T47D (cell line): Measurements from ENCODE around the gene MAN2C1.
"Not testable (repeated sequence)": the region's sequence is repeated elsewhere in the genome, so short reads cannot be mapped to it uniquely, and the experiment has no call there.

Experiments used
- DNase-seq, 2 experiments: peaks; one replicate each; pipeline versions ENCODE4 v3.0.0 to v3.0.0-alpha.2; 2011 to 2012; ENCODE audit warnings: low read depth in 1 of 2, low spot score in 1 of 2
- JUND ChIP-seq: IDR thresholded peaks from 2 replicates; pipeline ENCODE4 v1.6.1; 2012; ENCODE audit warnings: low read depth
- in situ Hi-C: cut with HindIII; loops from 2 replicates; pipeline ENCODE4 v1.10.0; 2016; ENCODE audit warnings: low sequenced_read_pairs, low pct_unique_long_range_greater_than_20kb

Gene MAN2C1

DNA sequence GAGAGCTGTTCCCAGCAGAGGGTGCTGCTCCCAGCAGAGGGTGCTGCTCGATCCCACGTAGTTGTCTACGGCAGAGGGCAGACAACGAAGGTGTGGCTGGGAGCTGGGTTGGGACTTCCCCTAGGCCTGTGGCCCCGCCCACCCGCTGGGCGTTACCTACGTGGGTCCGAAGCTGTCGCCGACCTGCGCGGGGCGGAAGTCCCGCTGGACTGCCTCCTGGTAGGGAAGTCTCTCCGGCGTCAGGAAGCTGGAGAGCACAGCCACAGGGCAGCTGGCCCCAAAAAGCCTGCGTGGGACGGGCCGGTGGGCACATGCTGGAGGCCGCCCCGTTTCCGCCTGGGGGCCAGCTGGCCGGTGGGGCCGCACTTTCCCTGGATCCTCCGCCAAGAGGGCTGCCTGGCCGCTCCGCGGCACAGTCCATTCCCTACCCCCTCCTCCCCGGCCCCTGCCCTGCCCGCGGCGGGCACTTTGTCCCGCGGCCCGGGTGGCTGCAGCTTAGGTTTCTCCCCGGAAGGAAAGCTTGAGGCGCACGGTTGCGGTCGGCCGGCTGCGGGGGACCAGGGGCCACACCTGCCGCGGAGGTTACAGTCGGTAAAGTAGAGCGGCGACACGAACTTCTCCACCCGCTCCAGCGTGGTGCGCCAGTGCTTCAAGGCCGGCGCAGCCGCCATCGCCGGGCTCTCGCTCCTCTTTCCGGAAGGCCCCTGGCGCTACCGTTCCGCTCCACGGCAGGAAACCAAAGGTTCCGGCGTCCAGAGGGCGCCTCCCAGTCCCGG lies at the start of gene MAN2C1:
MAN2C1 (minus strand) TSS at position 695 of the 776 bp plus-strand sequence; CDS start at position 671, 24 bp downstream.
- in situ Hi-C loops: no loop called here
- DNase-seq: peak; percentile 87 to 98
- TF ChIP-seq JUND: no peak

- DNase-seq: no peak
- no peak for TF ChIP-seq JUND
- in situ Hi-C loops: no loop called here
These were observed 48.2 kb upstream of the MAN2C1 start for GRCh38 chr15:75416584-75416983.

- no peak for DNase-seq
- in situ Hi-C loops: no loop called here
- no peak for TF ChIP-seq JUND
These were observed 41.8 kb upstream of the MAN2C1 start for GRCh38 chr15:75410196-75410595.

DNA sequence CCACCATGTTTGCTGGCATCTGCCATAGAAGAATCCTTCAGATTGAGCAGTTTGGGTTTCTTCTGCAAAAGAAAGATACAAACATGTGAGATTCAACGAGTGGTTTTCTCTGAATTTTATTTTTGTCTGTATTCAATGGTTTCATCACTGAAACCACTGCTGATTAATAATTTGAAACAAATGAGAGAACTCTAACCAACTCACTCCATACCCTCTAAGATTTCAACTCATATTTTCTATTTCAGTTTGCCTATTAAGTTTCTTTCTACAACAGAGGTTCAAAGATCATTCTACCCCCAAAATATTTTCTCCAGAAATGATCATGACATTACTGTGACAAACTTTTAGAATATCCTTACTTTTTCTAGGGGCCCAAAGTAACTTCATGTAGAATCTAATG lies 38.7 kb upstream of the MAN2C1 start:
- DNase-seq: no peak
- TF ChIP-seq JUND: no peak
- in situ Hi-C loops: no loop called here

DNA sequence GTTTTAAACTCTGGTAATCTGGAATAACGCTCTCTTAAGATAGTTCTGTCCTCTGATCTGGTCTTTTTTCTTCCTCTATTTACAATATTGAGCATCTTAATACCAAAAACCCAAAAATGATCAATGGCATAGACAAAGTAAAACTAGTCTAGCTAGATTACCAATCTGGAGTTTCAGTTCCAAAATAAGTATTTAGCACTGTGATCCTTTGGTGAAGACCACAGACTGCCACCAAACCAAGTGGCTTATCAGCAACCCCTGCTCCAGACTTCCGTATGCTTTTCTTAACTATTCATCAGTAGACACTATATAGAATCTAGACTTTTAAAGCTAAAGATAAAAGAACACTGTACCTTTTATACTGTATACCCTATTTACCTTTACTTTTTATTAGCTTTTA lies 35.5 kb upstream of the MAN2C1 start:
- TF ChIP-seq JUND: no peak
- DNase-seq: no peak
- in situ Hi-C loops: no loop called here

DNA sequence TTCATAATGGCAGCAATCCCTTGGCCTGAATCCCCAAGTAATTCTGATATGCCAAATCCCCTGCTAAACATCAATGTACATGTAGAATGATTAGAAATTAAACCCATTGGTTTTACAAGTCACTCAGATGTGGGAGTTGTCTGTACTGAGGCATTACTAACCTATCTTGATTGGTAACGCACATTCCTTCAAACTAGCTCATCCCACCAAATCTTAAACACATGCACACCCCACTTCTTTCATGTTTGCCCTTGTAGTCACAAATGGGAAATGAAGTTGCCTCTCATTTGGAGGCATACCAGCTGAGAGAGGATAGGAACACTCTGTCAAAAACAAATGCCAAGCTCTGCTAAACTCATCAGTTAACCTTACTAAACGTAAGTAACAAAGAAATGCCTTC lies 29.1 kb upstream of the MAN2C1 start:
- TF ChIP-seq JUND: no peak
- DNase-seq: no peak
- in situ Hi-C loops: no loop called here

DNA sequence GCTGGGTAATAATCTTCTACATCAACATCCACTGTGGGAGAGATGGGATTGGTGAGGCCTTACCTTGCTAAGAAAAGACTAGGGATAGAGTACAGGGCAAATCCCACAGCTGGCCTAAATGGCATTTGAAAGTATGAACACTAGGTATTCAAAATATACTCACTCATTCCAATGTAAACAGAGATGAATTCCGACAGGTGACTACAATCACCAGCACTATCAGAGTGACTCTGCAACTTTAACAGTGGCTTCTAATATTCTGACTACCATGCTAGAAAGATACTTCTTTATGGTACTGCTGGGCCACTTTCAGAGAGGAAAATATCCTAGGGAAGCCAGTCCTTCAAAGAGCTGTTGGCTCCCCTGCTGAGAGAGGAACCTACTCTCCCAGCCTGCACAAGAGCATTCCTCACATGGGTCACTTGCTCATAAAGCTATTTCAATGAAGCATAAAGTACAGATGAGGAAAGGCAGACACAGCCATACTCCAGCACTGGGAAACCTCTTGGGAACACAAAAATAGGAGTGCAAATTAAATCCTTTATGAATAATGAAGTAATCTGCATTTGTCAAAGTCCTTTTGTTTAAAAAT lies 21.5 kb upstream of the MAN2C1 start:
- in situ Hi-C loops: no loop called here
- DNase-seq: peak in 1 of 2 experiments; percentile 43
- TF ChIP-seq JUND: no peak

DNA sequence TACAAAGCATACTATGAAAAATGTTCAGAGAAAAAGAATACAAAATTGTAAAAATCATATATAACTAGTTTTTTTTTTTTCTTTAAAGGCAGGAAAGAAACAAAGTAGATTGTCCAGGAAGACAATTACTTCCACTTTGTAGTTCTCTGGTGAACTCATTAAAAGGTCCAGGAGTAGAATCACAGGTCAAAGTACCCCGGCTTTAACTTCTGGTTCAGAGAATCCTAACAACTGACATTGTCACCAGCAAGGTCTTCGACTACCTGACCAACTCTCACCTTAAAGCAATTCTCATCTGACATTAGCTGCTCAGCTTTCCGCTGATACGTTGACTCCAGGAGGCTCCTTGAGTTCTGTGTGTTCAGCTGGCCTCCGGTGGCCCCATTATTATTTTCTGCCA lies 15.6 kb upstream of the MAN2C1 start:
- in situ Hi-C loops, DNase-seq: not testable (repeated sequence)

GRCh38 chr15:75380773-75381172 lies 12.4 kb upstream of the MAN2C1 start:
- no peak for TF ChIP-seq JUND
- no peak for DNase-seq
- in situ Hi-C loops: no loop called here

DNA sequence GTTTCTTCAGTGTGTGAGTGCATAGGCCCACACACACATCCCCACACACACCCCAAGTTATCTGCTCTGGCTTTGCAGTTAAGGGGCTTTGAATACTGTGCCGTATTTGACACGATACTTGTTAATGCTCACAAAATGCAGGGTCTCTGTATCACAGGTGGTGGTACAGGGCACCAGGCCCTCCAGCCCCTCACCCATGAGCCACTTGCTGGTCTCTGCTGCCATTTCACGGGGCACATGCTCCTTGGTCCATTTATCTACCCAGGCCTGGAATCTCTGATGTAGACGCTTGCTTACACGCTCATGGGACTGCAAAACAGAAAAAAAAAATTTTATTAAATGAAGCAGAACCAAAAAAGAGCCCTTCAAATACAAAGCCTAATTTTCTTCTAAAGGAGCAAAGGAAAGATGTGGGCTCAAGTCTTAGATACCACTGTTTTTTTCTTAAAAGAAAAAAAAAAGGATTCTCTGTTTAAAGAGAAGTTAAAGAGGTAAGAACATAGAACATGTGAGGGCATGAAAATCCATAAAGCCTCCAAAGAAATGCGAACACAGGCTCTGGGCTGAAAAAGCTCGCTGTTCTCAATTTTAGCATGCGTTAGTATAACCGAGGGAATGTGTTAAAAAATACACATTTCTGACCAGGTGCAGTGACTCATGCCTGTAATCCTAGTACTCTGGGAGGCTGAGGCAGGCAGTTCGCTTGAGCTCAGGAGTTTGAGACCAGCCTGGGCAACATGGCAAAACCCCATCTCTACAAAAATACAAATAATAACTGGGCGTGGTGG lies 3.7 kb upstream of the MAN2C1 start:
- in situ Hi-C loops: no loop called here
- no peak for DNase-seq
- TF ChIP-seq JUND: no peak

GRCh38 chr15:75371486-75371885 lies 3.1 kb upstream of the MAN2C1 start:
- in situ Hi-C loops: no loop called here
- DNase-seq: no peak

DNA sequence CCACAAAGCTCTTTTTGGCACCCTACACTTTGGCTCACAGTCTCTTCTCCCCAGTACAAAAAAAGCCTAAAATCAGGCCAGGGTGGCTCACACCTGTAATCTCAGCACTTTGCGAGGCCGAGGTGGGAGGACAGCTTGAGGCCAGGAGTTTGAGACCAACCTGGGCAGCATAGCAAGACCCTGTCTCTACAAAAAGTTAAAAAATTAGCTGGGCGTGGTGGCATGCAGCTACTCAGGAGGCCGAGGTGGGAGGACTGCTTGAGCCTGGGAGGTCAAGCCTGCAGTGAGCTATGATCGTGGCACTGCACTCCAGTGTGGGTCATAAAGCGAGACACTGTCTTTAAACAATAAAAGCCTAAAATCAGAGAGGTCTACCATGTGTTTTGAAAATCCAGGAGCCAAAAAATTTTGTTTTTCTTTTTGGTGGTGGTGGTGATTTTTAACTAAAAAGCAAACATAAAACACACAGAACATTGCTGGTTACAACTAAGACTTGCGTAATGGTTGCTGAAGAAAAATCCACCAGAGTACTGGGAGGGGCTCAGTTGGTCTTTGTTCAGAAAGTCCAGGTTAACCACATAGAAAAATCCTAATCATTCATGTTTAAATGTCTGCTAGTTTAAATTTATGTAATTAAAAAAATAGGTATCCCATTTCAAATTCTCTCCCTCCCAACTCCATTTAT lies 1.6 kb upstream of the MAN2C1 start:
- TF ChIP-seq JUND: no peak
- no peak for DNase-seq
- in situ Hi-C loops: no loop called here

More at GRCh38 chr15:75371486-75371885, 3.1 kb upstream of the MAN2C1 start:
- TF ChIP-seq JUND: no peak
